NCI-H82 treated with DMSO at 0.1 percent for 48 hours (cell line): ENCODE measurements around the gene LILRB5.
"Not testable (repeated sequence)": the region's sequence is repeated elsewhere in the genome, so short reads cannot be mapped to it uniquely, and the experiment has no call there.

ENCODE experiments used
- DNase-seq: peaks from one replicate; lab custom pipeline; 2025; ENCODE audit not compliant: unreplicated experiment; lab: John Stamatoyannopoulos, UW

The LILRB5 gene

GRCh38 chr19:54277111-54277615, 20.1 kb upstream of the LILRB5 start:
- DNase-seq: not testable (repeated sequence)

DNA sequence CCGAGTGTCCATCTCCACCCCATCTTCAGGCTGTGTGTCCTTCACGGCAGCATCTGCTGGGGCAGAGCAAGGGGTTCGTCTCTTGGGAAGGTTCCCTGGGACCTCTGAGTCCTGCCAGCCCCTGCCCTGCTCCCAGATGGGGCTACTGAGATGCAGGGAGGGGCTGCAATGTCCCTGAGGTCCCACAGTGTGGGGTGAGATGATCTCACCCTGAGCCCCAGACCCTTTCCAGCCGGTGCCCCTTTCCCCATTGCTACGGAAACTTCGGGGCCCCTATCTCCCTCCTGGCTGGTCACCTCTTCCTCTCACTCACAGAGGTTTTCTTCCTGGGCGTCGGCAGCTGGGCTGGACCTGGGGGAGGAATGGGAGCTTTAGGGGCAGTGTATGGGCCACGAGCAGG, 18.9 kb upstream of the LILRB5 start:
- no peak for DNase-seq

GRCh38 chr19:54274516-54274915, 17.4 kb upstream of the LILRB5 start:
- not testable (repeated sequence) for DNase-seq

- DNase-seq: no peak
Measured at GRCh38 chr19:54273821-54274220, 16.7 kb upstream of the LILRB5 start.

- not testable (repeated sequence) for DNase-seq
Measured at GRCh38 chr19:54272181-54272580, 15.1 kb upstream of the LILRB5 start.

- not testable (repeated sequence) for DNase-seq
Measured at GRCh38 chr19:54271587-54271986, 14.5 kb upstream of the LILRB5 start.

GRCh38 chr19:54271106-54271505, 14.0 kb upstream of the LILRB5 start:
- DNase-seq: no peak

GRCh38 chr19:54268936-54269335, 11.9 kb upstream of the LILRB5 start:
- DNase-seq: no peak

GRCh38 chr19:54266133-54266532, 9.1 kb upstream of the LILRB5 start:
- DNase-seq: no peak

GRCh38 chr19:54262470-54262869, 5.4 kb upstream of the LILRB5 start:
- DNase-seq: no peak

DNA sequence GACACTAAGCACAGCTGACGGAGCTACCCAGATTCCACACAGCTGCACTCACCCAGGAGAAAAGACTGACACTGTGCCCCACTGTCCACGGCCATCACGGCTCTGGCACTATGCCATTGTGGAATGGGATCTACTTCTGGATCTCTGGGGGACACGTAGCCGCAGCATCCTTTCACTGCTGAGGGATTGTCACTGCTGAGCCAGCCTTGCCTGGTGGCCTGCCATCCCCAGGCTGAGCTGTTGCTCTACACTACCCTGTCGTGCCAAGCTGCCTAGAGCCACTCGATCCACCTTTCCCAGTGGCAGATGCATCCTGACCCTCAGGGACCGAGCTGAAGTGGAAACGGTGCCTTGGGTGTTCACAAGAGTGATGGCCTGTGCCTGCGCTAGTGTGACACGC, 5.0 kb upstream of the LILRB5 start:
- DNase-seq: no peak

DNA sequence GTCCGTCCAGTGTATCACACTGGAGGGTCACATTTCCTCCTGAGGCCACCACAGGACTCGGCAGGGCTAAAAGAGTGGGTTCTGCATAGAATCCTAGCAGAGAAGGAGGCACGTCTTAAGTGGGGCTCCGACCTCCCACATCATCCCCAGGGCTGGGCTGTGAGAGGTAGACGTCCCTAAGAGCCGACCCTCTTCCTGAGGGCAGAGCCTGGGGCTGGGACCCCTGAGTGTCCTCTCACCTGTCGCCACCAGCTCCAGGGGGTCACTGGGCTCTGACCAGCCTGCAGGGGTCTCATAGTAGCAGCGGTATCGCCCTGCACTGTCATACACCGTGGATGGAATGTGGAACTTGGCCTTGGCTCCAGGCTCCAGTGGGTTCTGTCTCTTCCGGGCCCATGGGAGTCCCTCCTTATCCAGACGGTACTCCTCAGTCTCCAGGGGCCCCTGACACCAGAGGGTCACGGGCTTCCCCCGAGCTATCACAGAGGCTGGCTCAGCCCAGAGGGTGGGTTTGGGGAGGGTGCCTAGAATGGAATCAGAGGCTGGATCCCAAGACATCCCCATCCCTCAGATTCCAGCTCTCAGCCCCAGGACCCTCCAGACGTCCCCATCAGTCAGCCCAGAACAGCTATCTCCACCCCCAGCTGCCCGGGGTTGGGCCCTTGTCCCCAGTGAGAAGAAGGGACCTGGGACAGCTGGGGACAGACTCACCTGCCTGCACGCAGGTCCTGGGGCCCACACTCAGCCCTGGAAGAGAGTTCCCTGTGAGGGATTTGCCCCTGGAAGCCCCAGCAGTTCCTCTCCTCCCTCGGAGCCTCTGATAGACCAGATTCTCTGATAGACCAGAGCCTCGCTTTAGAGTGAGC, 590 bp downstream of the LILRB5 start:
- no peak for DNase-seq

DNA sequence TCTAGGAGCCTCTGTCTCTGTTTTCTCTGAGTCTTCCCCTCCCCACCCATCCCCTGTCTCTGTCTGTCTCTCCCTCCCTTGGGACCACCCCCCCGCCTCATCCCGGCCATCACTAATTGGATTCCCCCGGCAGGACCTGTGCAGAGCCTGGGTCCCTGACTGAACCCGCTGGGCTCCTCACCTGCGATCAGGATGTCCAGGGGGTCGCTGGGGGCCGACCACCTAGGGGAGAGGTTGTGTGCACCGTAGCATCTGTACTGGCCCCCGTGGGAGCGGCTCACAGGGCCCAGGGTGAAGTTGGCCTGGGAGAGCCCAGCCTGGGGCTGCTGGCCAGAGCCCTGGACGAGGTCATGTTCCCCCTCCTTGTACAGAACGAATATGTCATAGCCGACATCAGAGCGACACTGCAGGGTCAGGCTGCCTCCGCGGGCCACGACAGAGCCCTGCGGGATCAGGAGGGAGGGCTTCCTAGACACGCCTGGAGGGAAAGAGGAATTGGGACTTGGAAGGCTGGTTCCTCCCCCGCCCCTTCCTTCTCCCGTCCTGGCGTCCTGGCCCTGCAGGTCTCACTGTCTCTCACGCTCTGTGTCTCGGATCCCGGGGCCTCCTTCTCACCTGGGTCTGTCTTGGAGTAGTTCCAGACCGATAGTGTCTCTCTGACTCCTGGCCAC, 1.8 kb downstream of the LILRB5 start:
- no peak for DNase-seq

- DNase-seq: no peak
Measured at GRCh38 chr19:54254195-54254906, 2.7 kb downstream of the LILRB5 start.

DNA sequence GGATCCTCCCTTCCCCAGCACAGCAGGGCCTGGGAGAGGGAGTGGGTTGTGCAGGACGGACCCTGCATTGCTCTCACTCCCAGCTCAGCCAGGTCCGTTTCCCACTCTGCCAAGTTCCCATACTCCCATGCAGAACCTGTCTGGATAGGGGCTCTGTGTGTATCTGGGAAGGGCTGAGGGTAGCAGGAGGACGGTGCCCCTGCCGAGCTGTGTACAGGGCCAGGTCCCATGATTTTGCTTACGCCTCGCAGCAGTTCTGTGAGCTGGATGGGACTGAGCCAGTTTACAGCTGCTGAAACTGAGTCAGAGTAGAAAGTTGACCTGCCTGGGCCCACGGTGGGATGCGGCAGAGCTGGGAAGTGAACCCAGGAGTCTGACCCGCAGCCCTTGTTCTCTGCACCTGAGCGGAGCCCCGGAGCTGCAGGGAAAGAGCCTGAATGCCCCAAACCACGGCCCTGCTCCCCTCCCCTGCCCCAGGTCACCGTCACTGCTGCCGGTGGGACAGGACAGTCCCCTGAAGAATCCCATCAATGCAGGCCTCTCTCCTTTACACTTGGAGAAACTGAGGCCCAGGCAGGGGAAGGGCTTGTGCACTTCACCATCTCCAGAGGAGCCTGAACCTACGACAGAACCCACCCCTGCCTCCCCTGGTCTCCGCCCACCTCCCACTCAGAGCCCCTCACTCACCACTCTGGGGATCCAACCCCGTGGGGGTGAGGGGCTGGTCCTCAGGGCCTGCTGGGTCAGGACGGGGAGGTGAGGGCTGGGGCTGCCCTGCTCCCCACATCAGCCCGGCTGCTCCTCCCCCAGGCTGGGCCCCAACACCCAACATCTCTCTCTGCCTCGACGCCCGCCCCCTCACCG, 3.5 kb downstream of the LILRB5 start:
- no peak for DNase-seq

- no peak for DNase-seq
Measured at GRCh38 chr19:54252845-54253244, 4.2 kb downstream of the LILRB5 start.

DNA sequence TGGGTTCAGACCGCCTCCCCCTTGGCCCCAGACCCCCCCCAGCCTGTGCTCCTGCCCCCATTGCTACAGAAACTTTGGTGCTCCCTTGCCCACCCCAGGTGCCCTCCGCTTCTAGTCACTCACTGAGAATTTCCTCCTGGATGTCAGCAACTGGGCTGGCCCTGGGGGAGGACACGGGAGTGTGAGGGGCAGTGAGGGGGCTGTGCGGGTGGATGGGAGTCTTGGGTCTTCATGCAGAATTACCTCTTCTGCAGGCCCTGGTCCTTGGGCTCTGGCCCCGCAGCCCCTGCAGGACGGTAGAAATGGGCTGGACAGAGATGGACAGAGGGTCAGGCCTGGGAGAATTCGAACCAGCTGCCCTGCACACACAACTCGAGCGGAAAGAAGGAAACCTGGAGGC, 4.8 kb downstream of the LILRB5 start:
- DNase-seq: no peak

DNA sequence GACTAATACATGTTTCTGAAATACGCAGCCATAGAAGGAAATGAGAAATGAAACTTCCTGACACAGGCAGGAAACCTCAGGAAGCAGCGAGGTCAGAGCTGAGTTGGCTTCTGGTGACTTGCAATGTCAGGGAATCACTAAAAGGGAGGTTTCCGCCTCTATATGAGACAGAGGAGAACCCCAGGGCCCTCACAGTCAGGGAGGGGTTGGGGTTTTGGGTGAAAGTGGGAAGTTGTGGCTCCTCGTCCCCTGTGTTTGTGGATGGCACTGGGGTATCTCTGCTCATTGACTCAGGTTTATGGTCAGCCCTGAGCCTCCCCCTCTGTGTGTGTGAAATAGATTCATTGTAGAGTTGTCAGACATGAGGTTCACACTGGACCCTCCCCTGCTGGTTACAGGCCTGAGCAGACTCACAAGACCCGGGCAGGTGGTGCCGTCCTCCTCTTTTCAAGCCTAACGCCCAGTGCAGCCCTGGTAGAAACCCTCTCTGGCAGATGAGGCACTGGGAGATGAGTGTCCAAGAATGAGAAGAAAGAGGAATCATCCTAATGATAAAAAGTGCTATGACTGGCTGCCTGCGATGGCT, 9.0 kb downstream of the LILRB5 start:
- no peak for DNase-seq

GRCh38 chr19:54247106-54247930, 9.8 kb downstream of the LILRB5 start:
- DNase-seq: no peak
